PC-3 (cell line): Measurements from ENCODE around the gene SGPL1. TPM values are rescaled to one million over a fixed set of nuclear protein-coding genes. Genes with fewer than 3 reads are reported as not detected.

Source experiments
- ATAC-seq: fragments of 200-7000 bp; cut with Tn5 transposase; 2 replicates; pipeline ENCODE4 v1.9.1; 2020; ENCODE audit warnings: mild to moderate bottlenecking, moderate library complexity
- BruUV-seq: library from RNA; stranded (reverse); fragments of 400-500 nt; replicated peaks from 2 replicates; lab custom pipeline; 2021; lab: Mats Ljungman, UMichigan
- CTCF ChIA-PET: fragments of 300-600 bp; sonication (Branson Sonifier 250); formaldehyde crosslinking; loops from one replicate; lab custom pipeline; 2022; ENCODE audit warnings: antibody characterized with exemption; lab: Charles Lee
- POLR2A ChIA-PET: fragments of 300-600 bp; sonication (Branson Sonifier 250); formaldehyde crosslinking; loops from one replicate; lab custom pipeline; 2022; ENCODE audit warnings: antibody characterized with exemption; ENCODE audit not compliant: unreplicated experiment; lab: Charles Lee
- DNase-seq: peaks from one replicate; pipeline ENCODE4 v3.0.0-alpha.2; 2015
- H2AFZ ChIP-seq: fragments of 300-600 bp; sonication (generic); 2 replicates; pipeline ENCODE4 v1.6.0; 2016; ENCODE audit warnings: antibody characterized with exemption, low read length
- H3F3A ChIP-seq: fragments of 300-600 bp; sonication (generic); one replicate; pipeline ENCODE4 v1.6.0; 2017; ENCODE audit warnings: antibody characterized with exemption, low read length, control low read depth, mild to moderate bottlenecking; ENCODE audit not compliant: unreplicated experiment
- H3K27ac ChIP-seq: fragments of 300-600 bp; sonication (generic); 2 replicates; pipeline ENCODE4 v1.5.1; 2016; ENCODE audit warnings: mild to moderate bottlenecking, low read length
- H3K27me3 ChIP-seq: fragments of 300-600 bp; sonication (generic); 2 replicates; pipeline ENCODE4 v1.6.1; 2016; ENCODE audit warnings: low read length, mixed read lengths
- H3K36me3 ChIP-seq: fragments of 300-600 bp; sonication (generic); 2 replicates; pipeline ENCODE4 v1.6.1; 2016; ENCODE audit warnings: low read depth, mixed run types, low read length, mixed read lengths
- H3K4me1 ChIP-seq: fragments of 300-600 bp; sonication (generic); 2 replicates; pipeline ENCODE4 v1.5.1; 2016; ENCODE audit warnings: low read length; ENCODE audit not compliant: insufficient read depth
- H3K4me2 ChIP-seq: fragments of 300-600 bp; sonication (generic); 2 replicates; pipeline ENCODE4 v1.6.0; 2016; ENCODE audit warnings: low read length
- H3K4me3 ChIP-seq: fragments of 300-600 bp; sonication (generic); 2 replicates; pipeline ENCODE4 v1.5.1; 2016; ENCODE audit warnings: mild to moderate bottlenecking, low read length, mixed read lengths
- H3K79me2 ChIP-seq: fragments of 300-600 bp; sonication (generic); 2 replicates; pipeline ENCODE4 v1.6.1; 2017; ENCODE audit warnings: low read length, mixed read lengths
- H3K9ac ChIP-seq: fragments of 300-600 bp; sonication (generic); 2 replicates; pipeline ENCODE4 v1.6.0; 2016; ENCODE audit warnings: mild to moderate bottlenecking, low read length
- H3K9me2 ChIP-seq: fragments of 300-600 bp; sonication (generic); replicated peaks from 2 replicates; pipeline ENCODE4 v1.6.1; 2016; ENCODE audit warnings: mixed run types, low read length, mixed read lengths
- H3K9me3 ChIP-seq: fragments of 300-600 bp; sonication (generic); 2 replicates; pipeline ENCODE4 v1.6.1; 2016; ENCODE audit warnings: low read length, mixed read lengths
- H4K20me1 ChIP-seq: fragments of 300-600 bp; sonication (generic); 2 replicates; pipeline ENCODE4 v1.6.1; 2016; ENCODE audit warnings: low read length, mixed read lengths
- EZH2 ChIP-seq: fragments of 300-600 bp; sonication (generic); IDR thresholded peaks from one replicate; pipeline ENCODE4 v1.6.1; 2017; ENCODE audit warnings: antibody characterized with exemption, mild to moderate bottlenecking, low read length; ENCODE audit not compliant: unreplicated experiment
- EZH2phosphoT487 ChIP-seq: fragments of 300-600 bp; sonication (generic); IDR thresholded peaks from 2 replicates; pipeline ENCODE4 v1.6.1; 2018; ENCODE audit warnings: mild to moderate bottlenecking, antibody characterized with exemption, low read length, borderline replicate concordance
- intact Hi-C: fragments of 100-400 bp; cut with micrococcal nuclease; formaldehyde crosslinking; loops from 2 replicates; pipeline ENCODE4 v1.9.0; 2023
- total RNA-seq: library from RNA; depleted of rRNA; stranded (reverse); fragments of >200 nt; gene quantifications from 2 replicates; pipeline ENCODE4 v1.2.3, GENCODE V29; 2014
- TF ChIP-seq, protein P1 (sequence below): fragments of 300-600 bp; sonication (generic); conservative IDR thresholded peaks from 2 replicates; pipeline ENCODE4 v1.5.1; 2017; ENCODE audit warnings: antibody characterized with exemption, low read depth, mild to moderate bottlenecking, low read length

The SGPL1 gene
- total RNA-seq, 1 experiment from 2014 or later, result 77.6 TPM

DNA sequence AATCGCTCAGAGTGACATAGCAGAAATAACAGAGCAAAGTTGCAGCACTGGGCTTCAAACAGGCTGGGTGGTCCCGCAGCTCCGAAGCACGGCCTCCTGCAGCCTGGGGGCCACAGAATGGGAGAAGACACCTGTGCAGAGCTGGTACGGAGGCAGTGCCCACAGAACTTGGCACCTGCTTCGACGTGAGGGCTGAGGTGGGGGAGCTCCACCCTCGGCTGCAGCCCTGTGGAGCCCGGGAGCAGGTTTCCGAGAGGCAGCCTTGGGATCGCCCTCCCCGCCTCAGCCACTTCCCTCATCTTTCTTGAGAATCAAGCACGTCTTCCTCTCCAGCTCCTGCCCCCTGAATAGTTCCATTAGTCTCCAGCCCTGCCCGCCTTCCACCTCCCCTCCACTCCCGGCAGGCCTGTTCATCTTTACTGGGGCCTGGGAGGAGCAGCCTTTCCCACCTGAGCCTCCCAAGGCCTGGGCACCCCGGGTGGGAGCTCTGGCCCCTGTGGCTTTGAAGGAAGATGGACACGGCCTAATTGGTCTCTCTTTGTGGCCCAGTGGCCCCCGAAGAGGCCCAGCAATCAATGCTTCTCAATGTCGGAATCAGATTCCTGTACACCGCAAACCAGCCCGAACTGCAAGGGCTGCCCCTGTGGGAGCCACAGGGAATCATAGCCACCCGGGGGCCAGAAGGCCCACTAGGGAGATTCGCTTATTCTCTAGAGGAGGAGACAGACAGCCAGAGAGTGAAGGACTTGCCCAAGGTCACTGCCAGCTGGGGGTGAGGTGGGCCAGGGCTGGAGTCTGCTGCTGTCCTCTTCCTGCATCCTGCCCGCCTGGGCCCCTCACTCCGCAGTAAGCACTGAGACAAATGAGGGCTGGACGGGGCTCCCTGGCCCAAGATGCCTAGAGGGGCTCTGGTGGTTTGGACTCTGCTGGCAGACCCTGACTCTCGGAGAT lies 89.6 kb downstream of the SGPL1 start:
- Histone ChIP-seq H2AFZ (no peak overlapping the region), H3K36me3 (no peaks in the 10 kb centered on the region), H3K27ac (no peak overlapping the region), H3K9ac (no peak overlapping the region), H3K79me2 (no peaks in the 10 kb centered on the region), H3K4me1 (0 out of 2 replicates have a peak, but pooled peaks cover 5% of the 10 kb centered on the region), H3K9me2 (no peaks in the 10 kb centered on the region), H3K4me3 (no peak overlapping the region), H4K20me1 (no peaks in the 10 kb centered on the region), H3F3A (no peaks in the 10 kb centered on the region), H3K4me2 (no peak overlapping the region), H3K9me3 (no peaks in the 10 kb centered on the region), H3K27me3 (no peaks in the 10 kb centered on the region)
- intact Hi-C loops, result no loop called here
- no peak for DNase-seq
- no TSS peak for BruUV-seq
- TF ChIP-seq EZH2phosphoT487 (no peak), EZH2 (no peak)
- TF ChIP-seq, protein P1, sequence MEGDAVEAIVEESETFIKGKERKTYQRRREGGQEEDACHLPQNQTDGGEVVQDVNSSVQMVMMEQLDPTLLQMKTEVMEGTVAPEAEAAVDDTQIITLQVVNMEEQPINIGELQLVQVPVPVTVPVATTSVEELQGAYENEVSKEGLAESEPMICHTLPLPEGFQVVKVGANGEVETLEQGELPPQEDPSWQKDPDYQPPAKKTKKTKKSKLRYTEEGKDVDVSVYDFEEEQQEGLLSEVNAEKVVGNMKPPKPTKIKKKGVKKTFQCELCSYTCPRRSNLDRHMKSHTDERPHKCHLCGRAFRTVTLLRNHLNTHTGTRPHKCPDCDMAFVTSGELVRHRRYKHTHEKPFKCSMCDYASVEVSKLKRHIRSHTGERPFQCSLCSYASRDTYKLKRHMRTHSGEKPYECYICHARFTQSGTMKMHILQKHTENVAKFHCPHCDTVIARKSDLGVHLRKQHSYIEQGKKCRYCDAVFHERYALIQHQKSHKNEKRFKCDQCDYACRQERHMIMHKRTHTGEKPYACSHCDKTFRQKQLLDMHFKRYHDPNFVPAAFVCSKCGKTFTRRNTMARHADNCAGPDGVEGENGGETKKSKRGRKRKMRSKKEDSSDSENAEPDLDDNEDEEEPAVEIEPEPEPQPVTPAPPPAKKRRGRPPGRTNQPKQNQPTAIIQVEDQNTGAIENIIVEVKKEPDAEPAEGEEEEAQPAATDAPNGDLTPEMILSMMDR, result no peak
- POLR2A ChIA-PET, result interaction anchor here (0.6 kb wide), 1 partner anchor 268 kb away, joined by 4 read pairs; no protein-coding TSS in a partner anchor
- no peak for ATAC-seq
- CTCF ChIA-PET, result no interaction called here

DNA sequence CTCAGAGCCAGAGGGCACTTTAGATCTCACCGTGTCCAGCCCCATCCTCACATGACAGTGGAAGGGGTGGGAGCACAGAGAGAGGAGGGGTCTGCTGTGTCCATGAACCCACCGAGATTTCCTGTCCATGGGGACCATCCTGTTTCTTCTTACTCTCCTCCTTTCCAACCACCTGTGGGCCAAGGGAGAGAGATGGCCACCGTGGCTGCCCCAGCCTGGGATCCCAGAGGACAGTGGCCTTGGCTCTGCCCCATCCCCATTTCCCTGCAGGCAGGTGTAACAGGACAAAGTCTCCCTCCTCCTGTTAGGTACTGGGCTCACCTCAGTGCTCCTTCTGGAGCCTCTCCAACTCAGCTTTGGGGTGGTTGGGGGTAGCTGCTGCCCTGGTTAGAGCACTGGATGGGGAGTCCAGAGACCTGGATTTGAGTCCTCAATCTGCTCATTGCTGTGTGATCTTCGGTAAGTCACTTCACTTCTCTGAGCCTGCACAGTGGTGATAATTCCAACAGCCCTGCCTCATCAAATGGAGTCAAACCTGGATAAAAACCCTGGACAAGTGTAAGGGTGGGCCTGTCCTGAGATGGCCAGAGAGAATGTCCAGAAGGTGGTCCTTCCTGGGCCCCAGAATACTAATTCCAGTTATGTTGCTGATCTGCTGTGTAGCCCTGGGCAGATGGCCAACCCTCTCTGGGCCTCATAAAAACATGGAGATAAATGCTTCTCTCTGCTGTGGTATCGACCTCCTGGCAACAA lies 90.5 kb downstream of the SGPL1 start:
- Histone ChIP-seq H3K36me3 (no peaks in the 10 kb centered on the region), H3K79me2 (no peaks in the 10 kb centered on the region), H2AFZ (no peak overlapping the region), H3K27me3 (no peaks in the 10 kb centered on the region), H3K9me3 (no peaks in the 10 kb centered on the region), H3F3A (no peaks in the 10 kb centered on the region), H3K4me3 (no peak overlapping the region), H3K9me2 (no peaks in the 10 kb centered on the region), H3K9ac (no peak overlapping the region), H3K4me2 (no peak overlapping the region), H4K20me1 (no peaks in the 10 kb centered on the region), H3K27ac (no peak overlapping the region), H3K4me1 (0 out of 2 replicates have a peak, but pooled peaks cover 5% of the 10 kb centered on the region)
- no TSS peak for BruUV-seq
- ChIA-PET CTCF (no interaction called here), POLR2A (no interaction called here)
- intact Hi-C loops, result no loop called here
- no peak for TF ChIP-seq EZH2
- no peak for TF ChIP-seq EZH2phosphoT487
- TF ChIP-seq, protein P1, result no peak
- ATAC-seq (no peak), DNase-seq (no peak)
